ENCODE data around the gene PLAC1. TPM values are rescaled to one million over a fixed set of nuclear protein-coding genes. Genes with fewer than 3 reads are reported as not detected.

Gene PLAC1
- total RNA-seq, 3 donors from 2014 or later (not counting 1 experiment from before 2014, with no cell fraction given): not detected

DNA sequence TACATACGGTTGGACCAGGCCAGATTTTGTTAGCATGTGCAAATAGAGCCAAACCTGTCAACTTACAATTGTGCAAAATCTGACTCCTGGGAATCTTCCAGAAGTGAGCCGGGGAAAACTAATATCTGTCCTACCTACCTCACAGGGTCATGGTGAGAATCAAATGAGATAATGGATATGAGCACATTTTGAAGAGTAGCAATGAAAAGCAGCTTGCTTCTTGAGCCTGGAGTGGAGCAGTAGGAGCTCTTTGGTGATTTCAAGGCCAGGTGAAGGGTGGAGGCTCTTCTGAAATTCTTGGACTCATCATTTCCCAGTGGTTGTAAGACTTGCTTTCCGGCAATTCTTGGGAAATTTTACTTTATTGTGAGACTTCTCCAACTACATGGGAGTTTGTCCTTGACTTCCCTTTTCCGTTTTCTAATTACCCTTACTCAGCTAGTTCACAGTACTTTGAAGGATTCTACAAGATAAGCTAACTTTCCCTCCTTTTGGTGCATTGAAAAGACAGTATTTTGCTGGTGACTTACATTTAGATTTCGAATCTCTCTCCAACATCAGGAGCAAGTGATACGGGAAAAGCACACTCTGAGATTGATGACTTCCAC is 12.2 kb downstream of the PLAC1 start:
- Histone ChIP-seq H3K4me3 (ENCODE audit: low read length) (no peak overlapping the region), H3K9me3 (ENCODE audit: control insufficient read depth, insufficient read depth, low read length) (no peaks in the 10 kb centered on the region), H3K27me3 (ENCODE audit: control insufficient read depth, insufficient read depth, low read length) (no peaks in the 10 kb centered on the region), H3K36me3 (ENCODE audit: control insufficient read depth, insufficient read depth, low read length) (no peaks in the 10 kb centered on the region), H3K27ac (ENCODE audit: low read length) (no peak overlapping the region), H3K4me1 (ENCODE audit: control insufficient read depth, insufficient read depth, low read length) (no peaks in the 10 kb centered on the region)
- 85% methylated on average over 2 of the region's 6 CpGs for WGBS (ENCODE audit: insufficient coverage)
- Mint-ChIP-seq H3K4me1 (no peaks in the 10 kb centered on the region), H3K4me3 (no peak overlapping the region), H3K27ac (no peak overlapping the region), H3K27me3 (ENCODE audit: low read depth in 2 of 2) (peaks cover 14 to 40% of the 10 kb centered on the region in 2 donors), H3K36me3 (no peaks in the 10 kb centered on the region), H3K9me3 (no peaks in the 10 kb centered on the region)
- no peak for TF ChIP-seq CTCF (IDR thresholded peaks at IDR 0.05)
- intact Hi-C loops (cut with micrococcal nuclease): no loop called here
- no peak for DNase-seq
- ATAC-seq: no peak

- Mint-ChIP-seq H3K9me3 (no peaks in the 10 kb centered on the region), H3K4me3 (no peak overlapping the region), H3K27me3 (ENCODE audit: low read depth in 2 of 2) (peaks cover 16 to 53% of the 10 kb centered on the region in 2 donors), H3K27ac (no peak overlapping the region), H3K4me1 (no peaks in the 10 kb centered on the region), H3K36me3 (no peaks in the 10 kb centered on the region)
- 79% methylated on average over 1 of the region's 1 CpG for WGBS (ENCODE audit: insufficient coverage)
- intact Hi-C loops (cut with micrococcal nuclease): no loop called here
- DNase-seq (no peak), ATAC-seq (no peak)
- H3K36me3 ChIP-seq (ENCODE audit: control insufficient read depth, insufficient read depth, low read length): no peaks in the 10 kb centered on the region
- no peak overlapping the region for H3K27ac ChIP-seq (ENCODE audit: low read length)
- no peaks in the 10 kb centered on the region for H3K4me1 ChIP-seq (ENCODE audit: control insufficient read depth, insufficient read depth, low read length)
- no peaks in the 10 kb centered on the region for H3K27me3 ChIP-seq (ENCODE audit: control insufficient read depth, insufficient read depth, low read length)
- H3K4me3 ChIP-seq (ENCODE audit: low read length): no peak overlapping the region
- no peaks in the 10 kb centered on the region for H3K9me3 ChIP-seq (ENCODE audit: control insufficient read depth, insufficient read depth, low read length)
- no peak for TF ChIP-seq CTCF (IDR thresholded peaks at IDR 0.05)
Measured at GRCh38 chrX:134642386-134642785, 15.9 kb downstream of the PLAC1 start.

DNA sequence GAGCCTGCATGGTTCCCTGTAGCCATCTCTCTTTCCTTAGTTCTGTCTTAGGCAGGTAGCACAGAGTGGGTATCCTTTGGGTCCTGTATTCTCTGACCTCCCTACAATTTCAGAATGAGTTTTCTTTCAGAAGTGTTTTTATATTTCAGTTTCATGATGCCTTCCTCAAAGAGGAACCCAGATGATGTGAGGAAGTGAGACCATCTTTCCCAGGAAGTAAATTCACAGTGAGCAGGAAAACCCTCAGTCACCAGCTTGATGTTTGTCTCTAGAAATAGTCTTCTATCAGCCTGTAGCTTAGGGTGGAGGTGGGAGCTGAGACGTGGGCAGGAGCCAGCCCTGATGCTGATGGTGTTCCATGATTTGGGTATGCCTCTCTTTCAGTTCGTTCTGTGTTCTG is 16.9 kb downstream of the PLAC1 start:
- 38% methylated on average over 2 of the region's 2 CpGs for WGBS (ENCODE audit: insufficient coverage)
- intact Hi-C loops (cut with micrococcal nuclease): no loop called here
- H3K9me3 Mint-ChIP-seq: no peaks in the 10 kb centered on the region

More for the DNA sequence above, 16.9 kb downstream of the PLAC1 start:
- DNase-seq (no peak), ATAC-seq (no peak)
- H3K36me3 ChIP-seq (ENCODE audit: control insufficient read depth, insufficient read depth, low read length): no peaks in the 10 kb centered on the region
- no peaks in the 10 kb centered on the region for H3K4me1 ChIP-seq (ENCODE audit: control insufficient read depth, insufficient read depth, low read length)
- no peaks in the 10 kb centered on the region for H3K27me3 ChIP-seq (ENCODE audit: control insufficient read depth, insufficient read depth, low read length)
- Mint-ChIP-seq H3K36me3 (no peaks in the 10 kb centered on the region), H3K27me3 (ENCODE audit: low read depth in 2 of 2) (peaks cover 13 to 56% of the 10 kb centered on the region in 2 donors), H3K4me1 (no peaks in the 10 kb centered on the region), H3K4me3 (no peak overlapping the region), H3K27ac (no peak overlapping the region)
- no peak overlapping the region for H3K4me3 ChIP-seq (ENCODE audit: low read length)
- TF ChIP-seq CTCF (IDR thresholded peaks at IDR 0.05): no peak
- H3K9me3 ChIP-seq (ENCODE audit: control insufficient read depth, insufficient read depth, low read length): no peaks in the 10 kb centered on the region
- H3K27ac ChIP-seq (ENCODE audit: low read length): no peak overlapping the region
